SU-DHL-6 (cell line): Measurements from ENCODE around the gene TNIP1.

Experiments
- EZH2phosphoT487 ChIP-seq: fragments of 200-600 bp; sonication (generic), shearing (Covaris generic); conservative IDR thresholded peaks from 2 replicates; pipeline ENCODE4 v1.6.1; 2018; ENCODE audit warnings: mild to moderate bottlenecking, antibody characterized with exemption, low read length, moderate library complexity, mixed read lengths
- TF ChIP-seq, protein P1 (sequence below): fragments of 200-600 bp; sonication (generic); IDR thresholded peaks from one replicate; pipeline ENCODE4 v1.5.1; 2017; ENCODE audit warnings: antibody characterized with exemption, mild to moderate bottlenecking, low read length, moderate library complexity; ENCODE audit not compliant: insufficient read depth, poor library complexity, severe bottlenecking

DNA sequence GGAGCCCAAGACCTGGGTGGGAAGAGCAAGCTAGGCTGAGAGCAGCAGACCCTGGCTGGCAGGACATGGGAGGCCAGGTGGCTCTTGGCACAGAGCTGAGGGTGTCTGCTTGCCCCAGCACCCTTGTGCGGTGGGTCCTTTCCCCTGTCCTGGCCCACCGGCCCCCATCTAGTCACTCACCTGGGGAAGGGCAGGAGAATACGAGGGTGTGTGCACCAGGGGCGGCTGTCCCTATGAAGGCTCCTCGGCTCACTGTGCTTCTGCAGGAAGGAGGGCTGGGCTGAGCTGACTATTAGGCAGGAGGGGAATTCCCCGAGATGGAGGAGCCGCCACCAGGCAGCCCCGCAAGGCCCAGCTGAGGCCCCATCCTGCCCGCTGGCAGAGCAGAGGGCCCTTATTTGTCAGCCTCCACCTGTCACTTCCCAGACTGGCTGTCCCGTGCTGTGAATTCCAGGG lies 6.1 kb upstream of the TNIP1 start:
- TF ChIP-seq, protein P1, sequence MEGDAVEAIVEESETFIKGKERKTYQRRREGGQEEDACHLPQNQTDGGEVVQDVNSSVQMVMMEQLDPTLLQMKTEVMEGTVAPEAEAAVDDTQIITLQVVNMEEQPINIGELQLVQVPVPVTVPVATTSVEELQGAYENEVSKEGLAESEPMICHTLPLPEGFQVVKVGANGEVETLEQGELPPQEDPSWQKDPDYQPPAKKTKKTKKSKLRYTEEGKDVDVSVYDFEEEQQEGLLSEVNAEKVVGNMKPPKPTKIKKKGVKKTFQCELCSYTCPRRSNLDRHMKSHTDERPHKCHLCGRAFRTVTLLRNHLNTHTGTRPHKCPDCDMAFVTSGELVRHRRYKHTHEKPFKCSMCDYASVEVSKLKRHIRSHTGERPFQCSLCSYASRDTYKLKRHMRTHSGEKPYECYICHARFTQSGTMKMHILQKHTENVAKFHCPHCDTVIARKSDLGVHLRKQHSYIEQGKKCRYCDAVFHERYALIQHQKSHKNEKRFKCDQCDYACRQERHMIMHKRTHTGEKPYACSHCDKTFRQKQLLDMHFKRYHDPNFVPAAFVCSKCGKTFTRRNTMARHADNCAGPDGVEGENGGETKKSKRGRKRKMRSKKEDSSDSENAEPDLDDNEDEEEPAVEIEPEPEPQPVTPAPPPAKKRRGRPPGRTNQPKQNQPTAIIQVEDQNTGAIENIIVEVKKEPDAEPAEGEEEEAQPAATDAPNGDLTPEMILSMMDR = no peak
- TF ChIP-seq EZH2phosphoT487 = no peak
